HG03135 (cell line): ENCODE data around the gene GSX2.

ENCODE experiments used
- ATAC-seq: cut with Tn5 transposase; IDR thresholded peaks from one replicate; pipeline ENCODE4 v1.9.1; 2021; ENCODE audit warnings: mild to moderate bottlenecking, moderate library complexity; ENCODE audit not compliant: unreplicated experiment

GSX2 gene

DNA sequence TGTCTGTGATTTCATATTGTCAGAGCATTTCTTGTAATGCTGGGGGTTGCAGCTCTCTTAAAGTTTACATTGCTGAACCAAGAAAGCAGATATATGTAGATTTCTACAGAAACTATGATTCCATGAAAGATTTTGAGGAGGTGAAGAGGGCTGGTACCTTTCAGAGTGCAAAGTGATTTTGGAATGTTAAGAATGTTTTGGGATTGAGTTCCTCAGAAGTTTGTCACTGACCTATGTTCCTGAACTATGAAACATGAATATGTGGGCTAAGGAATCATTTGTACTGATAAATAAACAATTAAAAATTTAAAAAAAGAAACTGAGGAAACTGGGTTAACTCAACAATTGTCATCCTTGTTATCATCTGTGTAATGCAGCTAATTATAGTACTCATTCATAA, 23.3 kb upstream of the GSX2 start:
- no peak for ATAC-seq

GRCh38 chr4:54077812-54078211, 22.2 kb upstream of the GSX2 start:
- ATAC-seq = no peak

- ATAC-seq = no peak
These were observed 17.8 kb upstream of the GSX2 start for GRCh38 chr4:54082168-54082567.

GRCh38 chr4:54085284-54085683, 14.7 kb upstream of the GSX2 start:
- ATAC-seq = no peak

DNA sequence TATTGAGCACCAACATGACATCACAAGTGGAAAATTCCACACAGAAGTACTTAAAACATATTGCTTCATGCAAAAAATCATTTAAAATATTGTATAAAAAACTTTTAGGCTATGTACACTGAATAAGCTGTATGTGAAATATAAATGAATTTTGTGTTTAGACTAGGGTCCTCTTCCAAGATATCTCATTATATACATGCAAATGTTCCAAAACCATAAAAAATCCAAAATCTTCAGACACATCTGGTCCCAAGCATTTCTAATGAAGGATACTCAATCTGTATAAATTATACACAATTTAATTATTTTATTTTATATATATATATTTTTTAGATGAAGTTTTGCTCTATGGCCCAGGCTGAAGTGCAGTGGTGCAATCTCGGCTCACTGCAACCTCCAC, 10.1 kb upstream of the GSX2 start:
- ATAC-seq = no peak

- no peak for ATAC-seq
These were observed 9.6 kb upstream of the GSX2 start for GRCh38 chr4:54090404-54090803.

GRCh38 chr4:54090804-54091623, 8.9 kb upstream of the GSX2 start:
- ATAC-seq = no peak

GRCh38 chr4:54091637-54092404, 8.1 kb upstream of the GSX2 start:
- no peak for ATAC-seq

DNA sequence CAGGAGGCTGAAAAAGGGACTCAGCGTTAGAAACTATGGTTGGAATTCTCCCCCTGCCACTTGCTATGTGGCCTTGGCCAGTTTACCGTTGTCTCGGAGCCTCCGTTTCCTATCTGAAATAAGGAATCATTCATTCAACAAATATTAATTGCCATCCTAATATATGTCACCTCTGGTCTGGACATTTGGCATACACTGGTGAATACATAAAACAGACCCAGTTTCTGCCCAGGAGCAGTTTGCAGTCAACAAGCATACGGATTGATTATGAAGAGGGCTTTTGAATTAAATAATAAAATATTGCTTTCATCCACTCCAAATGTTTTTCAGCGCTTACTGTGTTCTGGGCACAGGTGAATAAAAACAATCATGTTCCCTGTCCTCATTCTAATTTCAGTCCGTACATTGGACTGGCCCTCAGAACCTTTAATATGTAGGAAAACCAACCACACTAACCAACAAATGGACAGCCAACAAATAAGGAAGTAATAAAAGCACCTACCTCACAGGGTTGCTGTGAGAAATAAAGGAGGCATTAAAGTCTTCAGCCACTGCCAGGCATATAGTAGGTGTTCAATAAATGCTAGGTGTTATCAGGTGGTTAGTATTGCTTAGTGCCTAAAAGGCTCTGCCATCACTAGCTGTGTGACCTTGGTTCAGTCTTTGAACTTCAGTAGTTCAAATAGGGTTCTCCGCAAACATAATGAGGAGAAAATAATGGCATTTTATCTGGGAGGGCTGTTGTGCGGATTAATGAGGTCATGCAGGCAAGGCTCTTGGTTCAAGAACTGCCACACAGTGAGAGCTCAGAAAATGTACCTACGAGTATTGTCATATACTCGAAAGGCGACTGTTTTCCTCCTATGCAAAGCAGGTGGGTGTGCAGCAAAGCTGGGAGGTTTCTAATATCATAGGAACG, 7.3 kb upstream of the GSX2 start:
- ATAC-seq = no peak

DNA sequence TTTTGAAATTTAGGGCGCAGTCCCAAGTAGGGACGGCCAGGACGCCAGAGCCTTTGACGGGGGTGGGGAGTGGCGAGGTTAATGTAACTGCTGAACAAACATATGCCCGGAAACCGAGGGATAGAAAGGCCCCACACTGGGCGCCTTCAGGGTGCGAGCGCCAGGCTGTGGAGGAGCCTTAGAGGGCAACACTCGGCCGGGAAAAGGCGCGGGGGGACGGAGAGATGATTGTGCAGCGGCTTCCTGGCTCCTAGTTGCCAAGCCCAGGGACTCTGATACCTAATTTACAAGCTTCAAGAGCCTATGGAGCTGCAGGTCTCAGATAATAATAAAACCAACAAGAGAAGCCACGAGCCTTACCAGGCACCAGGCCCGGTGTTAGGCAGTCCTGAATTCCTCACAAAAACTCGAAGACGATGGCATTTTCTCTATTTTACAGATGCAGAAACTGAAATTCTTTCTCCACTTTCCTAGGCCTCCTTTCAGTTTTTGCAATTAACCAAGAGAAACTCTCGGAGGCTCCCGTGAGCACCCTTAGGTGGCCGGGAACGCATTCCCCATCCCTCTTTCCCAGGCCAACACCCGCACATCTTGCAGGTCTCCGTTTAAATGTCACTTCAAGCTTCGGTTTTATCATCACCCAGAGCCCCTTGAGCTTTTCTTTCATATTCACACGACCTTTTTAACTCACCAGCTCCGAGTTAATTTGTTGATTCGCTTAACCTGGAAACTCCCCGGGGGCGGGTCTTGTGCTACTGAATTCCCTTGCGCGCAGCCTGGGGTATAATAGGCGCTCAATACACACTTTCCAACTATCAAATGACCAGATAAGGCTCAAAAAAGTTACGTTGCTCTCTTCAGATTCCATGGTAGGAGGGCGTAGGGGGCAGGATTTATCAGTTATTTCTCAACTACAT, 6.4 kb upstream of the GSX2 start:
- no peak for ATAC-seq

DNA sequence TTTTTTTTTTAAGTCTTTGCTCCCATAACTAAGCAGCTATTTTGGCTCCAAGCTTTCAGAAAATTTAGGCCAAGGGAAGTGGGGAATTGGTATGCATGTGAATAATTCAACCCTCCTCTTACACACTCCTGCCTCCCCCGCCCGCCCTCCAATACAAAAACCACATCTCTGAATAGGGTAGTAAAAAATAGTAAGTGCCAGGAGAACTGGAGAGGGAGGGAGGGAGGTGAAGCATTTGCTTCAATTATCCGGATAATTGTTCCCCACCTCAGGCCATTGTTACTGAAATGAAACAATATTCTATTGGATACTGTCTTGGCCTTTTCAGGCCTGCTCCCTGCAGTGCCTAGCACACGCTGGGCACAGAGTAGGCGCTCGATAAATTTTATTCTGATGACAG, 5.5 kb upstream of the GSX2 start:
- ATAC-seq = no peak

GRCh38 chr4:54095110-54095825, 4.7 kb upstream of the GSX2 start:
- no peak for ATAC-seq

- no peak for ATAC-seq
These were observed 3.5 kb upstream of the GSX2 start for GRCh38 chr4:54096295-54096962.

- no peak for ATAC-seq
These were observed 2.8 kb upstream of the GSX2 start for GRCh38 chr4:54097152-54097551.

- ATAC-seq = no peak
These were observed 1.6 kb upstream of the GSX2 start for GRCh38 chr4:54098375-54098774.

DNA sequence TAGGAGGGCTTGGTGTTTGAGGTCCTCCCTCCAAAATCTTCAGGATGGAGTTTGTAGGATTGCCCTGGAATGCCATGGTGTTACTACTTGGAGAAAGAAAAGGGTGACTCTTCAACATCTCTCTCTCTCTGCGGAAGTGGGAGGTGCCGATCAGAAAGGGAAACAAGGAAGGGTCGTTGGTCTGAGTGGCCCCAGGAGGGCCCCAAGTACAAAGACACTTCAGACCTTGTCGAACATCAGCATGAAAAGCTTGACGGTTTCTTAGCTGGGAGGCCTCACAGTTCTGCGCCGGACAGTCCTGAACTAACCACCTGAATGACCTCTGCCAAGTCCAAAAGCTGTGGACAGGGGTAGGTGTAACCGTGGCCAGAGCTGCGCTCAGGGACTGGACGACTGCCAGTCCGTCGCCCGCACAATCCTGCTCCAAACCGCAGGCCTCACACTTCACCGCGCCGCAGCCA, 646 bp upstream of the GSX2 start:
- ATAC-seq = no peak

- ATAC-seq = no peak
These were observed 729 bp downstream of the GSX2 start for GRCh38 chr4:54100595-54101189.

DNA sequence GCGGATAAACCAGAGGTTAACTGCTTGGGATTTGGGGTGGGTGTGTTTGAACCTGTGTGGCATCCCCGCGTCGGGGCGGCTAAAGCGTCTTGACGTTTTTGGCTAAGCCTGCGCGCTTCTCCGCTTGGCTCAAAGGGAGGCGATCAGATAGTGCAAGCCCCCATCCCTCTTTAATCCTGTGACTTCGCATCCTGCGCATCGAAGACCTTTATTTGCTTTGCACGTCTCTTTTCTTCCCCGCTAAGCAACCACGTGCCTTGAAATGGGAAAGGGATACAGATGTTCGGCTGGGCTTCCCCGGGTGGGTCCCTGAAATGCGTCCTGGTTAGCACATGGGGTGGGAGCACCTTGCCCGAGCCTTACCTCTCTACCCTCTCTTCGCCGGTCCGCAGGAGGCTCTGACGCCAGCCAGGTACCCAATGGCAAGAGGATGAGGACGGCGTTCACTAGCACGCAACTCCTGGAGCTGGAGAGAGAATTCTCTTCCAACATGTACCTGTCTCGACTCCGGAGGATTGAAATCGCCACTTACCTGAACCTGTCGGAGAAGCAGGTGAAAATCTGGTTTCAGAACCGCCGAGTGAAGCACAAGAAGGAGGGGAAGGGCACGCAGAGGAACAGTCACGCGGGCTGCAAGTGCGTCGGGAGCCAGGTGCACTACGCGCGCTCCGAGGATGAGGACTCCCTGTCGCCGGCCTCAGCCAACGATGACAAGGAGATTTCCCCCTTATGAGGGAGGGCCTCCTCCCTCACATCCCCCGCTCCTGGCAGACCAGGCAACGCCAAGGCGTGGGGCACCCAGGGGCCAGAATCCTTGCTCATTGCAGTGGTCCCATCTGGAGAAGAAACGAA, 1.5 kb downstream of the GSX2 start:
- no peak for ATAC-seq
